WTC11 (cell line): ENCODE measurements around the gene RHBDD1. TPM values are rescaled to one million over a fixed set of nuclear protein-coding genes. Genes with fewer than 3 reads are reported as not detected.

ENCODE experiments used
- ATAC-seq: fragments of 200-7000 bp; cut with Tn5 transposase; 2 replicates; pipeline ENCODE4 v1.10.0; 2021; ENCODE audit warnings: mild to moderate bottlenecking, moderate library complexity
- CTCF ChIA-PET: fragments of 300-600 bp; sonication (Branson Sonifier 250); formaldehyde crosslinking; loops from one replicate; lab custom pipeline; 2021; ENCODE audit warnings: antibody characterized with exemption; lab: Charles Lee
- POLR2A ChIA-PET: fragments of 350-600 bp; sonication (Branson Sonifier 250); formaldehyde crosslinking; loops from one replicate; lab custom pipeline; 2021; ENCODE audit warnings: antibody characterized with exemption; lab: Charles Lee
- DNase-seq: peaks from one replicate; pipeline ENCODE4 v3.0.0; 2021; ENCODE audit warnings: low spot score
- H3K27ac Mint-ChIP-seq: 2 replicates; pipeline ENCODE4 v1.8.0; 2021; ENCODE audit warnings: mixed read lengths
- H3K27me3 Mint-ChIP-seq: 2 replicates; pipeline ENCODE4 v1.8.0; 2021; ENCODE audit warnings: low read depth, mild to moderate bottlenecking, moderate library complexity, mixed read lengths
- H3K36me3 Mint-ChIP-seq: 2 replicates; pipeline ENCODE4 v1.8.0; 2021; ENCODE audit warnings: mixed read lengths
- H3K4me1 Mint-ChIP-seq: 2 replicates; pipeline ENCODE4 v1.8.0; 2022; ENCODE audit warnings: mixed read lengths
- H3K4me3 Mint-ChIP-seq: 2 replicates; pipeline ENCODE4 v1.8.0; 2021; ENCODE audit warnings: mild to moderate bottlenecking, moderate library complexity, mixed read lengths
- H3K9me3 Mint-ChIP-seq: 2 replicates; pipeline ENCODE4 v1.8.0; 2021; ENCODE audit warnings: mixed read lengths
- ATF1 ChIP-seq: sonication (generic); formaldehyde crosslinking; IDR thresholded peaks from 2 replicates; pipeline ENCODE4 v1.8.1; 2023; ENCODE audit warnings: mild to moderate bottlenecking, moderate library complexity, missing genetic modification reagents
- CDX4 ChIP-seq: fragments of 250-450 bp; sonication (Bioruptor Pico); IDR thresholded peaks from 2 replicates; pipeline ENCODE4 v1.9.0; 2021; ENCODE audit warnings: moderate library complexity, mild to moderate bottlenecking, inconsistent platforms, borderline replicate concordance
- CREB1 ChIP-seq: sonication (generic); formaldehyde crosslinking; IDR thresholded peaks from 2 replicates; pipeline ENCODE4 v1.8.0; 2023; ENCODE audit warnings: mild to moderate bottlenecking, missing genetic modification reagents
- ELF4 ChIP-seq: sonication (generic); formaldehyde crosslinking; IDR thresholded peaks from 2 replicates; pipeline ENCODE4 v1.8.1; 2022; ENCODE audit warnings: low read depth, mild to moderate bottlenecking, moderate library complexity, missing genetic modification reagents
- ETV6 ChIP-seq: sonication (generic); formaldehyde crosslinking; IDR thresholded peaks from 2 replicates; pipeline ENCODE4 v1.8.1; 2022; ENCODE audit warnings: mild to moderate bottlenecking, missing genetic modification reagents
- FOXP1 ChIP-seq: sonication (generic); formaldehyde crosslinking; IDR thresholded peaks from 2 replicates; pipeline ENCODE4 v1.8.0; 2022; ENCODE audit warnings: missing genetic modification reagents, mild to moderate bottlenecking, moderate library complexity, borderline replicate concordance
- GABPB1 ChIP-seq: sonication (generic); formaldehyde crosslinking; IDR thresholded peaks from 2 replicates; pipeline ENCODE4 v1.8.1; 2023; ENCODE audit warnings: mild to moderate bottlenecking, missing genetic modification reagents
- RORB ChIP-seq: fragments of 250-450 bp; sonication (Bioruptor Pico); IDR thresholded peaks from 2 replicates; pipeline ENCODE4 v1.9.0; 2021; ENCODE audit warnings: mild to moderate bottlenecking
- SP1 ChIP-seq: sonication (generic); formaldehyde crosslinking; conservative IDR thresholded peaks from 2 replicates; pipeline ENCODE4 v1.8.1; 2022; ENCODE audit warnings: missing genetic modification reagents
- ZNF281 ChIP-seq: sonication (generic); formaldehyde crosslinking; IDR thresholded peaks from 2 replicates; pipeline ENCODE4 v1.8.0; 2023; ENCODE audit warnings: mild to moderate bottlenecking, missing genetic modification reagents
- total RNA-seq: library from RNA; stranded (reverse); gene quantifications from 3 replicates; pipeline ENCODE4 v1.2.3, GENCODE V29; 2021
- TF ChIP-seq, protein P1 (sequence below): sonication (generic); formaldehyde crosslinking; IDR thresholded peaks from 2 replicates; pipeline ENCODE4 v1.8.1; 2022; ENCODE audit warnings: missing genetic modification reagents, borderline replicate concordance
- TF ChIP-seq, protein P2 (sequence below): sonication (generic); formaldehyde crosslinking; IDR thresholded peaks from 2 replicates; pipeline ENCODE4 v1.8.0; 2023; ENCODE audit warnings: missing genetic modification reagents, mild to moderate bottlenecking, borderline replicate concordance
- TF ChIP-seq, protein P3 (sequence below): sonication (generic); formaldehyde crosslinking; IDR thresholded peaks from 2 replicates; pipeline ENCODE4 v1.8.1; 2023; ENCODE audit warnings: mild to moderate bottlenecking, missing genetic modification reagents
- TF ChIP-seq, protein P4 (sequence below): sonication (generic); formaldehyde crosslinking; IDR thresholded peaks from 2 replicates; pipeline ENCODE4 v1.8.0; 2022; ENCODE audit warnings: mild to moderate bottlenecking, missing genetic modification reagents

RHBDD1 gene
- total RNA-seq, 1 experiment from 2014 or later = 25.7 TPM

DNA sequence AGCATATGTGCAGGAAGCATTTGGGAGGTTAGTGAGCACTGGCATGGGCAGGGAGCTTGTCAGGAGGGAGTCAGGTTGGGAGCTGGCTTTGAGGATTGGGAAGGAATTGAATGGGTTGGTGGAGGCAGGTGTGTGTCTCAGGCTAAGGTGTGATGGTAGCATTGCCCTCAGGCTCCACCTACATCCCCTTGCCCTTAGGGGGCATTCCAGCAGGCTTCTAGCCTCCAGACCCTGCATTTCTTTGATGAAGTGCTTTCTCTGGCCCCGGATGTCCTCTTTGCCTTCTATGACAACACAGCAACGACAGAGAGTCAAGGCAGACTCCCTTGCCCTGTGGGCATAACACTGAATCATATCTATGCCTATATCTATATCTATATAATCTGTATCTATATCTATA, 13.5 kb downstream of the RHBDD1 start:
- Mint-ChIP-seq H3K4me3 (no peak overlapping the region), H3K9me3 (no peaks in the 10 kb centered on the region)
- TF ChIP-seq FOXP1 (CRISPR knock-in tag) = no peak
- no peak for TF ChIP-seq CREB1
- no peak for TF ChIP-seq GABPB1
- no peak for TF ChIP-seq ETV6 (CRISPR knock-in tag)
- no peak for TF ChIP-seq RORB
- TF ChIP-seq, protein P1, sequence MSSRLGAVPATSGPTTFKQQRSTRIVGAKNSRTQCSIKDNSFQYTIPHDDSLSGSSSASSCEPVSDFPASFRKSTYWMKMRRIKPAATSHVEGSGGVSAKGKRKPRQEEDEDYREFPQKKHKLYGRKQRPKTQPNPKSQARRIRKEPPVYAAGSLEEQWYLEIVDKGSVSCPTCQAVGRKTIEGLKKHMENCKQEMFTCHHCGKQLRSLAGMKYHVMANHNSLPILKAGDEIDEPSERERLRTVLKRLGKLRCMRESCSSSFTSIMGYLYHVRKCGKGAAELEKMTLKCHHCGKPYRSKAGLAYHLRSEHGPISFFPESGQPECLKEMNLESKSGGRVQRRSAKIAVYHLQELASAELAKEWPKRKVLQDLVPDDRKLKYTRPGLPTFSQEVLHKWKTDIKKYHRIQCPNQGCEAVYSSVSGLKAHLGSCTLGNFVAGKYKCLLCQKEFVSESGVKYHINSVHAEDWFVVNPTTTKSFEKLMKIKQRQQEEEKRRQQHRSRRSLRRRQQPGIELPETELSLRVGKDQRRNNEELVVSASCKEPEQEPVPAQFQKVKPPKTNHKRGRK = no peak
- no peak for TF ChIP-seq ELF4 (CRISPR knock-in tag)
- no peak for TF ChIP-seq CDX4 (CRISPR knock-in tag)
- no peak for TF ChIP-seq ATF1 (CRISPR knock-in tag)
- TF ChIP-seq, protein P2, sequence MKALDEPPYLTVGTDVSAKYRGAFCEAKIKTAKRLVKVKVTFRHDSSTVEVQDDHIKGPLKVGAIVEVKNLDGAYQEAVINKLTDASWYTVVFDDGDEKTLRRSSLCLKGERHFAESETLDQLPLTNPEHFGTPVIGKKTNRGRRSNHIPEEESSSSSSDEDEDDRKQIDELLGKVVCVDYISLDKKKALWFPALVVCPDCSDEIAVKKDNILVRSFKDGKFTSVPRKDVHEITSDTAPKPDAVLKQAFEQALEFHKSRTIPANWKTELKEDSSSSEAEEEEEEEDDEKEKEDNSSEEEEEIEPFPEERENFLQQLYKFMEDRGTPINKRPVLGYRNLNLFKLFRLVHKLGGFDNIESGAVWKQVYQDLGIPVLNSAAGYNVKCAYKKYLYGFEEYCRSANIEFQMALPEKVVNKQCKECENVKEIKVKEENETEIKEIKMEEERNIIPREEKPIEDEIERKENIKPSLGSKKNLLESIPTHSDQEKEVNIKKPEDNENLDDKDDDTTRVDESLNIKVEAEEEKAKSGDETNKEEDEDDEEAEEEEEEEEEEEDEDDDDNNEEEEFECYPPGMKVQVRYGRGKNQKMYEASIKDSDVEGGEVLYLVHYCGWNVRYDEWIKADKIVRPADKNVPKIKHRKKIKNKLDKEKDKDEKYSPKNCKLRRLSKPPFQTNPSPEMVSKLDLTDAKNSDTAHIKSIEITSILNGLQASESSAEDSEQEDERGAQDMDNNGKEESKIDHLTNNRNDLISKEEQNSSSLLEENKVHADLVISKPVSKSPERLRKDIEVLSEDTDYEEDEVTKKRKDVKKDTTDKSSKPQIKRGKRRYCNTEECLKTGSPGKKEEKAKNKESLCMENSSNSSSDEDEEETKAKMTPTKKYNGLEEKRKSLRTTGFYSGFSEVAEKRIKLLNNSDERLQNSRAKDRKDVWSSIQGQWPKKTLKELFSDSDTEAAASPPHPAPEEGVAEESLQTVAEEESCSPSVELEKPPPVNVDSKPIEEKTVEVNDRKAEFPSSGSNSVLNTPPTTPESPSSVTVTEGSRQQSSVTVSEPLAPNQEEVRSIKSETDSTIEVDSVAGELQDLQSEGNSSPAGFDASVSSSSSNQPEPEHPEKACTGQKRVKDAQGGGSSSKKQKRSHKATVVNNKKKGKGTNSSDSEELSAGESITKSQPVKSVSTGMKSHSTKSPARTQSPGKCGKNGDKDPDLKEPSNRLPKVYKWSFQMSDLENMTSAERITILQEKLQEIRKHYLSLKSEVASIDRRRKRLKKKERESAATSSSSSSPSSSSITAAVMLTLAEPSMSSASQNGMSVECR = no peak
- TF ChIP-seq, protein P3, sequence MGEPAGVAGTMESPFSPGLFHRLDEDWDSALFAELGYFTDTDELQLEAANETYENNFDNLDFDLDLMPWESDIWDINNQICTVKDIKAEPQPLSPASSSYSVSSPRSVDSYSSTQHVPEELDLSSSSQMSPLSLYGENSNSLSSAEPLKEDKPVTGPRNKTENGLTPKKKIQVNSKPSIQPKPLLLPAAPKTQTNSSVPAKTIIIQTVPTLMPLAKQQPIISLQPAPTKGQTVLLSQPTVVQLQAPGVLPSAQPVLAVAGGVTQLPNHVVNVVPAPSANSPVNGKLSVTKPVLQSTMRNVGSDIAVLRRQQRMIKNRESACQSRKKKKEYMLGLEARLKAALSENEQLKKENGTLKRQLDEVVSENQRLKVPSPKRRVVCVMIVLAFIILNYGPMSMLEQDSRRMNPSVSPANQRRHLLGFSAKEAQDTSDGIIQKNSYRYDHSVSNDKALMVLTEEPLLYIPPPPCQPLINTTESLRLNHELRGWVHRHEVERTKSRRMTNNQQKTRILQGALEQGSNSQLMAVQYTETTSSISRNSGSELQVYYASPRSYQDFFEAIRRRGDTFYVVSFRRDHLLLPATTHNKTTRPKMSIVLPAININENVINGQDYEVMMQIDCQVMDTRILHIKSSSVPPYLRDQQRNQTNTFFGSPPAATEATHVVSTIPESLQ (CRISPR knock-in tag) = no peak
- TF ChIP-seq SP1 (CRISPR knock-in tag) = no peak
- no peak for TF ChIP-seq ZNF281 (CRISPR knock-in tag)
- TF ChIP-seq, protein P4, sequence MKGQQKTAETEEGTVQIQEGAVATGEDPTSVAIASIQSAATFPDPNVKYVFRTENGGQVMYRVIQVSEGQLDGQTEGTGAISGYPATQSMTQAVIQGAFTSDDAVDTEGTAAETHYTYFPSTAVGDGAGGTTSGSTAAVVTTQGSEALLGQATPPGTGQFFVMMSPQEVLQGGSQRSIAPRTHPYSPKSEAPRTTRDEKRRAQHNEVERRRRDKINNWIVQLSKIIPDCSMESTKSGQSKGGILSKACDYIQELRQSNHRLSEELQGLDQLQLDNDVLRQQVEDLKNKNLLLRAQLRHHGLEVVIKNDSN (CRISPR knock-in tag) = no peak
- TF ChIP-seq, all 79 proteins: peak for 0
- peaks cover 4% of the 10 kb centered on the region for H3K4me1 Mint-ChIP-seq
- DNase-seq = peak; percentile 17
- CTCF ChIA-PET = interaction anchor here (0.6 kb wide), 2 partner anchors 9 to 699 kb away, joined by 3 read pairs; no protein-coding TSS in a partner anchor
- POLR2A ChIA-PET = no interaction called here
- no peak overlapping the region for H3K27ac Mint-ChIP-seq
- no peaks in the 10 kb centered on the region for H3K36me3 Mint-ChIP-seq
- no peaks in the 10 kb centered on the region; the same call in 1 of the 2 replicates for H3K27me3 Mint-ChIP-seq
- peak; percentile 92 for ATAC-seq
